ENCODE results near the gene FRAS1. TPM values are rescaled to one million over a fixed set of nuclear protein-coding genes. Genes with fewer than 3 reads are reported as not detected.

Gene FRAS1, protein sequence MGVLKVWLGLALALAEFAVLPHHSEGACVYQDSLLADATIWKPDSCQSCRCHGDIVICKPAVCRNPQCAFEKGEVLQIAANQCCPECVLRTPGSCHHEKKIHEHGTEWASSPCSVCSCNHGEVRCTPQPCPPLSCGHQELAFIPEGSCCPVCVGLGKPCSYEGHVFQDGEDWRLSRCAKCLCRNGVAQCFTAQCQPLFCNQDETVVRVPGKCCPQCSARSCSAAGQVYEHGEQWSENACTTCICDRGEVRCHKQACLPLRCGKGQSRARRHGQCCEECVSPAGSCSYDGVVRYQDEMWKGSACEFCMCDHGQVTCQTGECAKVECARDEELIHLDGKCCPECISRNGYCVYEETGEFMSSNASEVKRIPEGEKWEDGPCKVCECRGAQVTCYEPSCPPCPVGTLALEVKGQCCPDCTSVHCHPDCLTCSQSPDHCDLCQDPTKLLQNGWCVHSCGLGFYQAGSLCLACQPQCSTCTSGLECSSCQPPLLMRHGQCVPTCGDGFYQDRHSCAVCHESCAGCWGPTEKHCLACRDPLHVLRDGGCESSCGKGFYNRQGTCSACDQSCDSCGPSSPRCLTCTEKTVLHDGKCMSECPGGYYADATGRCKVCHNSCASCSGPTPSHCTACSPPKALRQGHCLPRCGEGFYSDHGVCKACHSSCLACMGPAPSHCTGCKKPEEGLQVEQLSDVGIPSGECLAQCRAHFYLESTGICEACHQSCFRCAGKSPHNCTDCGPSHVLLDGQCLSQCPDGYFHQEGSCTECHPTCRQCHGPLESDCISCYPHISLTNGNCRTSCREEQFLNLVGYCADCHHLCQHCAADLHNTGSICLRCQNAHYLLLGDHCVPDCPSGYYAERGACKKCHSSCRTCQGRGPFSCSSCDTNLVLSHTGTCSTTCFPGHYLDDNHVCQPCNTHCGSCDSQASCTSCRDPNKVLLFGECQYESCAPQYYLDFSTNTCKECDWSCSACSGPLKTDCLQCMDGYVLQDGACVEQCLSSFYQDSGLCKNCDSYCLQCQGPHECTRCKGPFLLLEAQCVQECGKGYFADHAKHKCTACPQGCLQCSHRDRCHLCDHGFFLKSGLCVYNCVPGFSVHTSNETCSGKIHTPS (N-terminal part only)
- total RNA-seq (2021; fragmentation: NEBNext Ultra II Directional; extraction: Animal tissue kit (Norgen Biotek cat#: 25700)) (106 and 109 TPM in 2 replicates), polyA plus RNA-seq (2011; rRNA removed) (38.5 and 47.6 TPM in 2 replicates), polyA minus RNA-seq (2011; rRNA and poly(A)+ RNA removed) (256 and 314 TPM in 2 replicates)
- polyA plus RNA-seq (2011; cell fraction: cytosol; rRNA removed): 38.7 TPM
- polyA plus RNA-seq (2011; cell fraction: nucleus; rRNA removed): 120 TPM
- 38.3 to 50.2 TPM (median 48.8 TPM) in 4 replicates for polyA plus RNA-seq (2012, experiment 1 of 2)
- polyA plus RNA-seq (2012, experiment 2 of 2): 6.8 TPM
- 44.5 TPM for polyA plus RNA-seq (2013, experiment 1 of 2)
- polyA plus RNA-seq (2013, experiment 2 of 2): 29.1 TPM
- polyA minus RNA-seq (2011; cell fraction: cytosol; rRNA and poly(A)+ RNA removed): 130 TPM
- polyA minus RNA-seq (2011; cell fraction: nucleus; rRNA and poly(A)+ RNA removed): 471 TPM
- long read RNA-seq, experiment 1, partial matches to known transcripts: 77 of 92 reads
- long read RNA-seq, experiment 1, other reads (novel, unspliced or antisense): 15 of 92 reads
- long read RNA-seq, experiment 2, partial matches to known transcripts: 1 of 10 reads
- long read RNA-seq, experiment 2, other reads (novel, unspliced or antisense): 9 of 10 reads

DNA sequence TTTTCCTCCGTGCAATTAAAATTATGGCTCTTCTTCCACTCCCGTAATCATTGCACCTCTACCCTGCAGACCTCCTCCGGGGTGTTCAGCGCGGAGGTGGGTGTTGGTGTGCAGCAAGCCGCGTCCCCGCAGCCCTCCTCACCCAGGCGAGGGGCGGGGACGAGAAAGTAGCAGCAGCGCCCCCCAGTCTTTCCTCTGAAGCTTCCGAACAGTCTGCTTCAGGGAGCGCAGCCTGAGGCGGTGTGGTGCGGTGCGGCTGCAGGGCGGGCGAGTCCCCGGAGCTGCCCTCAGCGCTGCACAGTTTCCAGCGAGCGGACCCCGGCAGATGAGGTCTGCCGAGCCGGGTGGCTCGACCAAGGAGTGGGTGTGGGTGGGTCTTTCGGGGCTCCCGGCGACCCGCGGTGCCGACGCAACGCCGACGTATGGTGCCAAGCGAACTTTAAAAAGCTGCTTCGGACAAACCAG is at the start of gene FRAS1:
TSS of gene FRAS1 (plus strand) at position 189 of the 465 bp plus-strand sequence. CDS start 687 bp downstream, outside the sequence.
- peaks cover 7% of the 10 kb centered on the region for H3K79me1 ChIP-seq (ENCODE audit: low read depth, low read length)
- H3K9me3 ChIP-seq (ENCODE audit: insufficient read depth in 2 of 2, low read depth in 1 of 2, low read length in 1 of 2): no peaks in the 10 kb centered on the region
- H3K79me2 ChIP-seq (ENCODE audit: control insufficient read depth in 1 of 2, insufficient read depth in 2 of 2, low read length in 2 of 2): peaks cover 21 to 51% of the 10 kb centered on the region in 2 experiments; a peak in 3 of 4 replicates
- peaks cover 0 to 4% of the 10 kb centered on the region in 2 experiments for H4K20me1 ChIP-seq (replicated peaks in 1 of 2; ENCODE audit: control insufficient read depth in 1 of 2, insufficient read depth in 2 of 2, low read length in 2 of 2)
- peak within 1 kb of the TSS; percentile 62 for H4K91ac ChIP-seq (replicated peaks; ENCODE audit: insufficient read length, low read length)
- peak within 1 kb of the TSS; percentile 88; the same call in 1 of the 2 replicates for H2BK15ac ChIP-seq (ENCODE audit: low read length)
- H3K14ac ChIP-seq (ENCODE audit: insufficient read length): peak within 1 kb of the TSS; percentile 19
- peak within 1 kb of the TSS; percentile 95 for H2BK5ac ChIP-seq (ENCODE audit: low read depth, low read length)
- H2AK5ac ChIP-seq (ENCODE audit: low read depth, low read length): peak within 1 kb of the TSS; percentile 58; the same call in 1 of the 2 replicates
- no peak within 1 kb of the TSS for H3K23ac ChIP-seq (ENCODE audit: insufficient read length)
- peak within 1 kb of the TSS; percentile 57 for H4K5ac ChIP-seq (ENCODE audit: insufficient read length, low read depth, low read length)
- peaks cover 15% of the 10 kb centered on the region; the same call in 1 of the 2 replicates for H3K23me2 ChIP-seq (ENCODE audit: low read depth, low read length)
- peak within 1 kb of the TSS; percentile 73; the same call in 1 of the 2 replicates for H2BK12ac ChIP-seq (ENCODE audit: low read depth, low read length)
- peak within 1 kb of the TSS; percentile 99 for H3K18ac ChIP-seq (ENCODE audit: extremely low read depth, low read length)
- peak within 1 kb of the TSS; percentile 63 for H2BK120ac ChIP-seq (replicated peaks; ENCODE audit: low read depth, low read length)
- H3K56ac ChIP-seq (replicated peaks; ENCODE audit: insufficient read length, low read depth, low read length): peak within 1 kb of the TSS; percentile 67
- WGBS, 2 experiments (ENCODE audit: extremely low coverage in 1 of 2, insufficient coverage in 1 of 2, insufficient read length in 1 of 2, insufficient replicate concordance in 2 of 2, low coverage in 1 of 2, low lambda C conversion rate in 2 of 2, missing lambda C conversion rate in 1 of 2): 1% methylated on average over 39 of the region's 39 CpGs; no CpG with 5 or more reads in 1 of the 2 experiments
- peak within 1 kb of the TSS; percentile 90 to 100 (median 96) for H3K4me3 ChIP-seq (ENCODE audit: extremely low read depth in 1 of 4, insufficient read depth in 2 of 4, low read depth in 3 of 4, low read length in 4 of 4)
- peak within 1 kb of the TSS; percentile 70 for H3K27ac ChIP-seq (ENCODE audit: low read depth, low read length)
- peak within 1 kb of the TSS; percentile 76 to 97 (median 82) for H3K9ac ChIP-seq (replicated peaks in 1 of 4; ENCODE audit: extremely low read depth in 1 of 4, low read depth in 3 of 4, low read length in 3 of 4)
- H3K4me1 ChIP-seq (replicated peaks in 1 of 4; ENCODE audit: control insufficient read depth in 3 of 4, insufficient read depth in 4 of 4, low read length in 3 of 4): peaks cover 3 to 14% (median 6%) of the 10 kb centered on the region in 4 experiments; a peak in 4 of 7 replicates
- peak within 1 kb of the TSS; percentile 85 for H4K8ac ChIP-seq (ENCODE audit: extremely low read depth, insufficient read depth, low read length)
- peak within 1 kb of the TSS; percentile 61 for H3K4ac ChIP-seq (replicated peaks; ENCODE audit: insufficient read length, low read depth, low read length)
- peak within 1 kb of the TSS; percentile 7 for H2AFZ ChIP-seq (ENCODE audit: low read length)
- H3K4me2 ChIP-seq (ENCODE audit: insufficient read depth in 1 of 2, low read depth in 2 of 2, low read length in 2 of 2): peak within 1 kb of the TSS; percentile 95
- FAIRE-seq (no peak), DNase-seq (ENCODE audit: low read depth in 1 of 2, low spot score in 2 of 2) (peak in 1 of 2 experiments; percentile 76)
- CTCF ChIA-PET (ENCODE audit: partially characterized antibody): interaction anchor here (0.7 to 2.2 kb wide), 12 partner anchors 9 to 340 kb away, joined by 3 to 10 read pairs (median 3); no protein-coding TSS in a partner anchor
- POLR2A ChIA-PET (ENCODE audit: partially characterized antibody): interaction anchor here (0.6 to 3.5 kb wide), 39 partner anchors 11 to 495 kb away, joined by 3 to 44 read pairs (median 4); partner anchors contain the start of genes ANXA3 and MRPL1
- H2BK20ac ChIP-seq (ENCODE audit: low read length): no peak within 1 kb of the TSS; the same call in 1 of the 2 replicates
- H3K27me3 ChIP-seq (replicated peaks in 1 of 4; ENCODE audit: control insufficient read depth in 3 of 4, extremely low read depth in 1 of 4, insufficient read depth in 3 of 4, low read length in 3 of 4): no peaks in the 10 kb centered on the region
- H3K36me3 ChIP-seq (ENCODE audit: control insufficient read depth in 2 of 4, insufficient read depth in 4 of 4, low read length in 3 of 4): no peaks in the 10 kb centered on the region
- TF ChIP-seq SIN3A (conservative IDR thresholded peaks at IDR 0.05 in 1 of 2, IDR thresholded peaks at IDR 0.05 in 1 of 2; ENCODE audit: low read depth in 1 of 2, low read length in 2 of 2): peak in 1 of 2 experiments; percentile 7; a peak in 1 of 4 replicates
- TF ChIP-seq, protein P1, sequence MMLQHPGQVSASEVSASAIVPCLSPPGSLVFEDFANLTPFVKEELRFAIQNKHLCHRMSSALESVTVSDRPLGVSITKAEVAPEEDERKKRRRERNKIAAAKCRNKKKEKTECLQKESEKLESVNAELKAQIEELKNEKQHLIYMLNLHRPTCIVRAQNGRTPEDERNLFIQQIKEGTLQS (IDR thresholded peaks at IDR 0.05; ENCODE audit: insufficient read depth, low read depth, low read length): no peak

Data from H1 (cell line).